Vagina (tissue), 2 donors: ENCODE results near the gene HERC2.

Experiments
- POLR2A ChIP-seq, 2 donors: fragments of 450-650 bp; IDR thresholded peaks; one replicate each; pipeline ENCODE4 v1.6.1; 2017; ENCODE audit warnings: antibody characterized with exemption in 2 of 2, mild to moderate bottlenecking in 2 of 2, moderate library complexity in 2 of 2
- TF ChIP-seq, protein P1 (sequence below), 3 experiments: fragments of 450-650 bp in 2 of 3; fragments of 200-600 bp in 1 of 3; sonication (generic) in 1 of 3; IDR thresholded peaks; one replicate each; pipeline ENCODE4 v1.5.1; 2017 to 2019; ENCODE audit warnings: antibody characterized with exemption in 3 of 3, mild to moderate bottlenecking in 2 of 3, moderate library complexity in 2 of 3

DNA sequence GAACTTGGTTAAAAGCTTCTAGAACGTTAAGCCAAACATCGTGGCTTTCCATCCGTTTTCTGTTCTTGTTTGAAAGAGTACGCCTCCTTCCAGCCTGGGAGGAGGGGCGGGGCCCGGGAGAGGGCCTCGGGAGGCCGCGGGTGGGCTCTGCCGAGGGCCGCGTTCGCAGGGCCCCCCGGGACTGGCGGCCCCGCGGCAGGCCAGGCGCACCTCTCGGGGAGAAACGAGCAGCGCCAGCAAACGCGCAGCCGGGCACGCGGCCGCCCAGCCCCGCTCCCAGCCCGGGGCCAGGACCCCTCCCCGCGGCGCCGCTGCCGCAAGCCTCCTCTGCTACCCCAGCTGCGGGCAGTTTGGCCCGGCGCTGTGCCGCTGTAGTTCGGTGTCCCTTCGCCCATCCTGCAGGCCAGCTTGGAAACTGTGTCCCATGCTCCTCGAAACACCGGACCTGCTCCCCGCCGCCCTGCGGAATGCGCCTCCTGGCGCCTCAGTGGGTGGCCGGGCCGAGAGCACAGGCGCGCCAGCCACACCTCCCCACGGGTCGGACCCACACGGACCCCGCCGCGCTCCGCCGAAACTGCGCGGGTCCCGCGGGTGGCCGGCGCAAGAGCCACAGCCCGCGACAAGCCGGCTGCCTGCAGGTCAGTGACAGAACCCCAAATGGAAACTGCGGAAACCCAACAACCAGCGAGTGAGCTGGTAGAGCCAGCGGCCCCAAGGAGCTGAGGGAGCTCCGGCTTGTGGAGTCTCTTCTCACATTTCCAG lies 225.1 kb downstream of the HERC2 start:
- TF ChIP-seq, protein P1, sequence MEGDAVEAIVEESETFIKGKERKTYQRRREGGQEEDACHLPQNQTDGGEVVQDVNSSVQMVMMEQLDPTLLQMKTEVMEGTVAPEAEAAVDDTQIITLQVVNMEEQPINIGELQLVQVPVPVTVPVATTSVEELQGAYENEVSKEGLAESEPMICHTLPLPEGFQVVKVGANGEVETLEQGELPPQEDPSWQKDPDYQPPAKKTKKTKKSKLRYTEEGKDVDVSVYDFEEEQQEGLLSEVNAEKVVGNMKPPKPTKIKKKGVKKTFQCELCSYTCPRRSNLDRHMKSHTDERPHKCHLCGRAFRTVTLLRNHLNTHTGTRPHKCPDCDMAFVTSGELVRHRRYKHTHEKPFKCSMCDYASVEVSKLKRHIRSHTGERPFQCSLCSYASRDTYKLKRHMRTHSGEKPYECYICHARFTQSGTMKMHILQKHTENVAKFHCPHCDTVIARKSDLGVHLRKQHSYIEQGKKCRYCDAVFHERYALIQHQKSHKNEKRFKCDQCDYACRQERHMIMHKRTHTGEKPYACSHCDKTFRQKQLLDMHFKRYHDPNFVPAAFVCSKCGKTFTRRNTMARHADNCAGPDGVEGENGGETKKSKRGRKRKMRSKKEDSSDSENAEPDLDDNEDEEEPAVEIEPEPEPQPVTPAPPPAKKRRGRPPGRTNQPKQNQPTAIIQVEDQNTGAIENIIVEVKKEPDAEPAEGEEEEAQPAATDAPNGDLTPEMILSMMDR (IDR thresholded peaks at IDR 0.05), result no peak
- no peak for TF ChIP-seq POLR2A (IDR thresholded peaks at IDR 0.05)
